Colonic mucosa (tissue), 4 donors: ENCODE measurements around the gene PRKCB. TPM values are rescaled to one million over a fixed set of nuclear protein-coding genes. Genes with fewer than 3 reads are reported as not detected.

Source experiments
- DNase-seq: peaks from one replicate; pipeline ENCODE4 v3.0.0-alpha.2; 2020
- H3K27ac ChIP-seq: fragments of 200-600 bp; one replicate; pipeline ENCODE4 v1.8.0; 2021
- H3K27me3 ChIP-seq: fragments of 200-600 bp; one replicate; pipeline ENCODE4 v1.8.0; 2021
- H3K36me3 ChIP-seq: fragments of 200-600 bp; one replicate; pipeline ENCODE4 v1.8.0; 2021
- H3K4me1 ChIP-seq: fragments of 200-600 bp; one replicate; pipeline ENCODE4 v1.8.0; 2021; ENCODE audit warnings: mild to moderate bottlenecking
- H3K4me3 ChIP-seq: fragments of 200-600 bp; one replicate; pipeline ENCODE4 v1.8.0; 2021
- H3K9ac ChIP-seq, 2 donors: one replicate each; pipeline ENCODE4 v1.7.0; 2013; ENCODE audit warnings: control low read depth in 2 of 2, low read depth in 2 of 2, low read length in 2 of 2
- H3K9me3 ChIP-seq: fragments of 200-600 bp; one replicate; pipeline ENCODE4 v1.8.0; 2021
- intact Hi-C: fragments of 100-400 bp; cut with DNase I; formaldehyde crosslinking; loops from one replicate; pipeline ENCODE4 v1.14.1; 2022
- total RNA-seq, 2 donors: library from RNA; stranded (reverse); fragmentation: NEBNext Ultra II Directional in 1 of 2; extraction: Animal tissue kit (Norgen Biotek cat#: 25700) in 1 of 2; gene quantifications; one replicate each; pipeline ENCODE4 v1.2.1, GENCODE V29; 2021
- TF ChIP-seq, protein P1 (sequence below): fragments of 200-600 bp; IDR thresholded peaks from one replicate; pipeline ENCODE4 v1.8.0; 2022; ENCODE audit warnings: antibody characterized with exemption, mild to moderate bottlenecking
- donor health status: healthy.
- donor health status: DM: no; HTN: no; CAD: no.
- donor health status: DM: no; HTN: no; CAD: no.

The PRKCB gene
- total RNA-seq, 2 donors from 2014 or later: 2.5 to 10.7 TPM

DNA sequence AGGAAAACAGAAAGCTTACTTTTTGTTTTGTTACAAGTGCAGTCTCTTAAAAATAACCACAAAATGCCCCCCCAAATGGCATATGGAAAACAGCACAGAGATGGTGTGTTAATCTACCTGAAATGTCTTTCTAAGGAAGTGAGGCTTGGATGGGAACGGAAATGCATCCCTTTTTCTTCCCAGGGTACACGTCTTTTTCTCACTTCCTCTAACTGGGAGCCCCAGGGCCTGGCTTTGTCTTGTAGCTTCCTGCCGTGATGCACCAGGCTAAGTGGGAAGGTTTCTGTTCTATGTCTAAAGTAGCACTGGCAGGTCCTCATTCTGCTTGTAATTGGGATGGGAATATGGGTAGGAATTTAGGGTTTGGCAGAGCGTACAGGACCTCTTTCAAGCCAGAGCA, 367.9 kb downstream of the PRKCB start:
- intact Hi-C loops: no loop called here
- Histone ChIP-seq H3K27me3 (no peaks in the 10 kb centered on the region), H3K9ac (no peak overlapping the region), H3K9me3 (no peaks in the 10 kb centered on the region), H3K4me1 (no peaks in the 10 kb centered on the region), H3K4me3 (no peak overlapping the region), H3K36me3 (no peaks in the 10 kb centered on the region), H3K27ac (no peak overlapping the region)
- TF ChIP-seq, protein P1, sequence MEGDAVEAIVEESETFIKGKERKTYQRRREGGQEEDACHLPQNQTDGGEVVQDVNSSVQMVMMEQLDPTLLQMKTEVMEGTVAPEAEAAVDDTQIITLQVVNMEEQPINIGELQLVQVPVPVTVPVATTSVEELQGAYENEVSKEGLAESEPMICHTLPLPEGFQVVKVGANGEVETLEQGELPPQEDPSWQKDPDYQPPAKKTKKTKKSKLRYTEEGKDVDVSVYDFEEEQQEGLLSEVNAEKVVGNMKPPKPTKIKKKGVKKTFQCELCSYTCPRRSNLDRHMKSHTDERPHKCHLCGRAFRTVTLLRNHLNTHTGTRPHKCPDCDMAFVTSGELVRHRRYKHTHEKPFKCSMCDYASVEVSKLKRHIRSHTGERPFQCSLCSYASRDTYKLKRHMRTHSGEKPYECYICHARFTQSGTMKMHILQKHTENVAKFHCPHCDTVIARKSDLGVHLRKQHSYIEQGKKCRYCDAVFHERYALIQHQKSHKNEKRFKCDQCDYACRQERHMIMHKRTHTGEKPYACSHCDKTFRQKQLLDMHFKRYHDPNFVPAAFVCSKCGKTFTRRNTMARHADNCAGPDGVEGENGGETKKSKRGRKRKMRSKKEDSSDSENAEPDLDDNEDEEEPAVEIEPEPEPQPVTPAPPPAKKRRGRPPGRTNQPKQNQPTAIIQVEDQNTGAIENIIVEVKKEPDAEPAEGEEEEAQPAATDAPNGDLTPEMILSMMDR: no peak
- DNase-seq: no peak

DNA sequence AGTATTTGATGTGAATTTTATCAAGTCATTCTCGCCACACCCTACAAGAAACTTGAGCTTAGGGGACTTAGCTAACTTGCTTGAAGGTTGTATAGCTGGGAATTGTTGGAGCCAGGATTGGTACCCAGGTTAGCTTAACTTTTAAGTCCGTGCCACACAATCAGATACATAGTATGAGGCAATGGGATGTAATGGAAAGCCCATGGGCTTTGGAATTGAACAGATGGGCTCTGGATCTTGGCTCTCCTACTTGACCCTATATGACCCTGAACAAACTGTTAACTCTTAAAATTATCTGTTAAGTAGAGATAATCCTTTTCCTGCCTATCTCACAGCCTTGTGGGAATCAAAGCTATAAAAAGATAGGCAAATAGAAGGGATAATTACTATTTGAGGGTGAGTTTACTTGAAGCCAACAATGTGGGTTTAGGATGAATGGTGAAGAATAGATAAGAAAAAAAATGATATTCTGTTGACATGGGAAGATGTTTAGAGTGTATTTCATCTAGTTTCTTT, 368.4 kb downstream of the PRKCB start:
- intact Hi-C loops: no loop called here
- no peak for DNase-seq
- Histone ChIP-seq H3K4me1 (no peaks in the 10 kb centered on the region), H3K27ac (no peak overlapping the region), H3K36me3 (no peaks in the 10 kb centered on the region), H3K4me3 (no peak overlapping the region), H3K9ac (no peak overlapping the region), H3K9me3 (no peaks in the 10 kb centered on the region), H3K27me3 (no peaks in the 10 kb centered on the region)
- TF ChIP-seq, protein P1: no peak

GRCh38 chr16:24206926-24207325, 371.1 kb downstream of the PRKCB start:
- H3K4me3 ChIP-seq: no peak overlapping the region
- no peak for DNase-seq
- no peaks in the 10 kb centered on the region for H3K36me3 ChIP-seq
- H3K4me1 ChIP-seq: no peaks in the 10 kb centered on the region
- no peaks in the 10 kb centered on the region for H3K9me3 ChIP-seq
- H3K27ac ChIP-seq: no peak overlapping the region
- no peaks in the 10 kb centered on the region for H3K27me3 ChIP-seq
- no peak overlapping the region for H3K9ac ChIP-seq
- intact Hi-C loops: no loop called here
- TF ChIP-seq, protein P1: no peak

GRCh38 chr16:24208710-24209109, 372.9 kb downstream of the PRKCB start:
- Histone ChIP-seq H3K9me3 (no peaks in the 10 kb centered on the region), H3K27ac (no peak overlapping the region), H3K27me3 (no peaks in the 10 kb centered on the region), H3K4me1 (no peaks in the 10 kb centered on the region), H3K9ac (no peak overlapping the region), H3K36me3 (no peaks in the 10 kb centered on the region), H3K4me3 (no peak overlapping the region)
- TF ChIP-seq, protein P1: no peak
- intact Hi-C loops: no loop called here
- no peak for DNase-seq

GRCh38 chr16:24214992-24215391, 379.2 kb downstream of the PRKCB start:
- H3K4me3 ChIP-seq: no peak overlapping the region
- intact Hi-C loops: no loop called here
- H3K27ac ChIP-seq: no peak overlapping the region
- H3K9ac ChIP-seq: no peak overlapping the region
- no peaks in the 10 kb centered on the region for H3K36me3 ChIP-seq
- TF ChIP-seq, protein P1: no peak
- DNase-seq: no peak
- H3K9me3 ChIP-seq: no peaks in the 10 kb centered on the region
- H3K4me1 ChIP-seq: no peaks in the 10 kb centered on the region
- H3K27me3 ChIP-seq: no peaks in the 10 kb centered on the region
